Measurements from ENCODE around the gene RABEP2. TPM values are rescaled to one million over a fixed set of nuclear protein-coding genes. Genes with fewer than 3 reads are reported as not detected.
"Not testable (repeated sequence)": the region's sequence is repeated elsewhere in the genome, so short reads cannot be mapped to it uniquely, and the experiment has no call there.

Gene RABEP2
- polyA plus RNA-seq, 2 of the 4 experiments (the other 2 are of a cell fraction) = 6.0 to 13.7 TPM

- TF ChIP-seq REST (IDR thresholded peaks at IDR 0.05) (0 out of 2 replicates have a peak, but pooled peaks have one; percentile 42), E2F6 (IDR thresholded peaks at IDR 0.05; ENCODE audit: borderline replicate concordance, low read depth) (peak; percentile 50; the same call in 1 of the 2 replicates), SREBF2 (IDR thresholded peaks at IDR 0.05) (no peak), ZC3H11A (IDR thresholded peaks at IDR 0.05) (no peak)
These were observed 49.6 kb upstream of the RABEP2 start, which contains the start of gene SPNS1 (continued) for GRCh38 chr16:28974437-28975157.

GRCh38 chr16:28974007-28974436 lies 49.0 kb upstream of the RABEP2 start:
- peak; percentile 73 to 75 for DNase-seq (ENCODE audit: low read depth in 1 of 2, low spot score in 1 of 2)
- H3K4me3 ChIP-seq = peak overlapping the region; percentile 65
- TF ChIP-seq HDAC2 (IDR thresholded peaks at IDR 0.05) (no peak), EHF (CRISPR knock-in tag; IDR thresholded peaks at IDR 0.05) (no peak), ZSCAN20 (CRISPR knock-in tag; IDR thresholded peaks at IDR 0.05) (no peak), RAD21 (conservative IDR thresholded peaks at IDR 0.05 in 1 of 2, IDR thresholded peaks at IDR 0.05 in 1 of 2) (peak; percentile 66 to 69), SMC3 (IDR thresholded peaks at IDR 0.05) (peak; percentile 69), CTCF (IDR thresholded peaks at IDR 0.05) (peak; percentile 70)
- H3K4me2 ChIP-seq = peak overlapping the region; percentile 75
- POLR2A ChIA-PET = interaction anchor here (0.6 to 1.3 kb wide), 7 partner anchors 10 to 727 kb away, joined by 3 to 7 read pairs (median 3); partner anchors contain the start of genes ATXN2L, LAT and NFATC2IP
- H3K27ac ChIP-seq = peak overlapping the region; percentile 87 to 88
- ATAC-seq = peak; percentile 78 to 84
- H3K4me1 ChIP-seq = peaks cover 9% of the 10 kb centered on the region; the same call in 2 of the 3 replicates
- 1% methylated on average over 17 of the region's 17 CpGs for WGBS (ENCODE audit: missing lambda C conversion rate)
- CTCF ChIA-PET = interaction anchor here (0.5 to 2.6 kb wide), 30 partner anchors 8 to 750 kb away, joined by 3 to 15 read pairs (median 4); partner anchors contain the start of genes LAT and TUFM
- no peaks in the 10 kb centered on the region for H3K9me3 ChIP-seq
- FAIRE-seq = no peak

GRCh38 chr16:28969696-28970095 lies 44.7 kb upstream of the RABEP2 start:
- DNase-seq (ENCODE audit: low read depth in 1 of 2, low spot score in 1 of 2); H3K4me1 ChIP-seq; H3K4me3 ChIP-seq; FAIRE-seq; H3K27ac ChIP-seq; POLR2A ChIA-PET; H3K9me3 ChIP-seq; H3K4me2 ChIP-seq; ATAC-seq: not testable (repeated sequence)
- 62% methylated on average over 2 of the region's 2 CpGs for WGBS (ENCODE audit: missing lambda C conversion rate)
- CTCF ChIA-PET = interaction anchor here (0.8 to 1.7 kb wide), 3 partner anchors 8 to 20 kb away, joined by 3 to 6 read pairs (median 3); no protein-coding TSS in a partner anchor

- no peak overlapping the region for H3K4me3 ChIP-seq
- POLR2A ChIA-PET = no interaction called here
- H3K4me2 ChIP-seq = no peak overlapping the region
- 88% methylated on average over 4 of the region's 4 CpGs for WGBS (ENCODE audit: missing lambda C conversion rate)
- no peak for FAIRE-seq
- no peak overlapping the region for H3K27ac ChIP-seq
- no peaks in the 10 kb centered on the region for H3K9me3 ChIP-seq
- ATAC-seq = no peak
- CTCF ChIA-PET = interaction anchor here (2.5 kb wide), 1 partner anchor 11 kb away, joined by 13 read pairs; no protein-coding TSS in a partner anchor
- DNase-seq (ENCODE audit: low read depth in 1 of 2, low spot score in 1 of 2) = no peak
- H3K4me1 ChIP-seq = no peaks in the 10 kb centered on the region
- TF ChIP-seq USF2 (IDR thresholded peaks at IDR 0.05) = no peak
- TF ChIP-seq CHD4 (IDR thresholded peaks at IDR 0.05; ENCODE audit: borderline replicate concordance) = no peak
- no peak for TF ChIP-seq TP53 (CRISPR knock-in tag; IDR thresholded peaks at IDR 0.05)
- no peak for TF ChIP-seq MAFK (IDR thresholded peaks at IDR 0.05; ENCODE audit: partially characterized antibody)
- no peak for TF ChIP-seq CTCF (IDR thresholded peaks at IDR 0.05)
- no peak for TF ChIP-seq EHF (CRISPR knock-in tag; IDR thresholded peaks at IDR 0.05)
- TF ChIP-seq E2F6 (IDR thresholded peaks at IDR 0.05; ENCODE audit: borderline replicate concordance, low read depth) = no peak
- TF ChIP-seq EHMT2 (IDR thresholded peaks at IDR 0.05; ENCODE audit: low read depth) = no peak
- no peak for TF ChIP-seq RAD21 (conservative IDR thresholded peaks at IDR 0.05 in 1 of 2, IDR thresholded peaks at IDR 0.05 in 1 of 2)
- no peak for TF ChIP-seq CEBPB (IDR thresholded peaks at IDR 0.05)
- no peak for TF ChIP-seq POLR2A (IDR thresholded peaks at IDR 0.05; ENCODE audit: low read length)
- no peak for TF ChIP-seq MYC (IDR thresholded peaks at IDR 0.05; ENCODE audit: borderline replicate concordance, low read length)
- TF ChIP-seq ZNF302 (CRISPR knock-in tag; IDR thresholded peaks at IDR 0.05) = no peak
These were observed 42.1 kb upstream of the RABEP2 start for GRCh38 chr16:28967156-28967555.

Measured in A549 (cell line).